GM12891 (cell line): ENCODE data around the gene EXOG.

ENCODE experiments used
- POLR2A ChIP-seq: IDR thresholded peaks from 2 replicates; pipeline ENCODE4 v1.6.1; 2011; ENCODE audit warnings: low read depth, low read length, control low read depth
- POLR2AphosphoS5 ChIP-seq: IDR thresholded peaks from 2 replicates; pipeline ENCODE4 v1.6.1; 2011; ENCODE audit warnings: low read depth, low read length, control low read depth
- TAF1 ChIP-seq: IDR thresholded peaks from 2 replicates; pipeline ENCODE4 v1.6.1; 2011; ENCODE audit warnings: low read depth, low read length, control low read depth

- TF ChIP-seq POLR2A (no peak), TAF1 (no peak), POLR2AphosphoS5 (no peak)
These were observed 20.4 kb upstream of the EXOG start for GRCh38 chr3:38475716-38476115.
